Caco-2 (cell line): Measurements from ENCODE around the gene NKAIN2. TPM values are rescaled to one million over a fixed set of nuclear protein-coding genes. Genes with fewer than 3 reads are reported as not detected.

ENCODE experiments used
- BruUV-seq: library from RNA; stranded (reverse); fragments of 400-500 nt; replicated peaks from 2 replicates; lab custom pipeline; 2021; lab: Mats Ljungman, UMichigan
- CTCF ChIA-PET: fragments of 300-600 bp; sonication (Branson Sonifier 250); formaldehyde crosslinking; loops from one replicate; lab custom pipeline; 2022; ENCODE audit warnings: antibody characterized with exemption; lab: Charles Lee
- POLR2A ChIA-PET: fragments of 300-600 bp; sonication (Branson Sonifier 250); formaldehyde crosslinking; loops from one replicate; lab custom pipeline; 2022; ENCODE audit warnings: antibody characterized with exemption; lab: Charles Lee
- DNase-seq, 2 experiments: peaks; one replicate each; pipeline versions ENCODE4 v3.0.0 to v3.0.0-alpha.2; 2020 to 2022
- H3K27me3 ChIP-seq: replicated peaks from 2 replicates; pipeline ENCODE4 v1.6.0; 2011; ENCODE audit warnings: low read length; ENCODE audit not compliant: control insufficient read depth, insufficient read depth
- H3K36me3 ChIP-seq: 2 replicates; pipeline ENCODE4 v1.5.1; 2011; ENCODE audit warnings: low read length; ENCODE audit not compliant: control insufficient read depth, insufficient read depth
- H3K4me1 ChIP-seq: fragments of 250-450 bp; sonication (Bioruptor Pico); 2 replicates; pipeline ENCODE4 v1.5.1; 2020; ENCODE audit warnings: mild to moderate bottlenecking
- H3K4me3 ChIP-seq: 2 replicates; pipeline ENCODE4 v1.5.1; 2011; ENCODE audit warnings: low read depth, mild to moderate bottlenecking, control low read depth, low read length
- H3K9me3 ChIP-seq: fragments of 250-450 bp; sonication (Bioruptor Pico); 2 replicates; pipeline ENCODE4 v1.5.1; 2020; ENCODE audit warnings: mild to moderate bottlenecking, moderate library complexity
- H3K27ac Mint-ChIP-seq: one replicate; pipeline ENCODE4 v1.8.0; 2022; ENCODE audit warnings: mixed read lengths; ENCODE audit not compliant: unreplicated experiment
- H3K27me3 Mint-ChIP-seq: one replicate; pipeline ENCODE4 v1.8.0; 2022; ENCODE audit warnings: mixed read lengths; ENCODE audit not compliant: insufficient read depth, unreplicated experiment
- H3K36me3 Mint-ChIP-seq: one replicate; pipeline ENCODE4 v1.8.0; 2022; ENCODE audit warnings: mild to moderate bottlenecking, mixed read lengths; ENCODE audit not compliant: insufficient read depth, unreplicated experiment
- H3K4me1 Mint-ChIP-seq: one replicate; pipeline ENCODE4 v1.8.0; 2022; ENCODE audit warnings: low read depth, mixed read lengths; ENCODE audit not compliant: unreplicated experiment
- H3K4me3 Mint-ChIP-seq: one replicate; pipeline ENCODE4 v1.8.0; 2022; ENCODE audit warnings: mild to moderate bottlenecking, moderate library complexity, mixed read lengths; ENCODE audit not compliant: unreplicated experiment
- H3K9me3 Mint-ChIP-seq: one replicate; pipeline ENCODE4 v1.8.0; 2022; ENCODE audit warnings: mixed read lengths; ENCODE audit not compliant: unreplicated experiment
- CTCF ChIP-seq, 2 experiments: fragments of 200-600 bp in 1 of 2; IDR thresholded peaks; 1 replicate in 1 of 2; 2 replicates in 1 of 2; pipeline versions ENCODE4 v1.5.1 to v1.8.0; 2011 to 2022; ENCODE audit warnings: antibody characterized with exemption in 1 of 2, control low read depth in 1 of 2, inconsistent platforms in 1 of 2, low read depth in 1 of 2, low read length in 1 of 2, mild to moderate bottlenecking in 1 of 2, moderate library complexity in 1 of 2; ENCODE audit not compliant: insufficient read depth in 1 of 2, severe bottlenecking in 1 of 2, unreplicated experiment in 1 of 2
- intact Hi-C: fragments of 100-400 bp; cut with micrococcal nuclease; formaldehyde crosslinking; loops from one replicate; pipeline ENCODE4 v1.10.0; 2022; ENCODE audit not compliant: unreplicated experiment
- total RNA-seq: library from RNA; stranded (reverse); gene quantifications from 2 replicates; pipeline ENCODE4 v1.2.3, GENCODE V29; 2022

Gene NKAIN2
- total RNA-seq, 1 experiment from 2014 or later: not detected

DNA sequence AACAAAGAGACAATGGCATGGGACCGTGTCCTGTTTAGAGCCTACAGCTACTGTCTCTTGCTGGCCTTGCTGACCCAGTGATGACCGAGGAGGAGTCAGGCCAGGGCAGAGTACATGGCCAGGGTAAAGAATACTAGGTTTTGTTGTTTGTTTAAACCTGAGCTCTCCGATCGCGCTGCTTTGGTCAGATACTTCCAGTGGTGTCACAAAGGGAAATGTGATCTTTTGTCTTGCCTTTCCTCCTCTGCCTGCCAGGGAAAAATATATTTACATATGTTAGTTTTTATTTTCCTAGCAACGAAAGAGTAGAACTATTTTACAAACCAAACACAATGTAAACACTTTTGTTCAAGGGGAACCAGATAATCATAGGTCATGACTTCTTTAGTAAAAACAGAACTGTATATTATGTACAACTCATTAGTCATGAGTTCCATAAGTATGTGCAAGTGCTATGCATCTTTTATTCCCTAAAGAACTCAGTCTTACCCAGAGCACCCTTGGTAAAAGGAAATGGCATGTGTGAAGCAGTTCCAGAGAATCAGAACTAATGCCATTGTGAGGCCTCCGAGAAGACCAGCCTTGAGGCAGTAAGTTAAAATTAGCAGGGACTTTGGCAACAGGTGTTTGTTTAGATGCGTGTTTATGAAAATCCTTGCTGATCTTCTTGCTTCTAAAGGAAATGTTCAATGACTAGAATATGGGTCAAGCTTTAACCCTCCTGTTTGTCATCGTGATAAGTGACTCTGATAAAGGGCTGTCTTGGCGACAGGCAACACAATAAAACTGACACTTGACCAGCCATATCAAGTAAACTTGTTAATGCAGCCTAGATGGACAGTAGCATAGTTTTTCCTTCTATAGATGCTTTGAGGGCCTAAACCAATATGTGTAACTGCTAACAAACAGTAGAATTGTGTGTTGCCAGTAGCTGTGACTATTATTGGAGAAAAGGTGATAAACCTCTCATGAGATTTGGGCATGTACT lies 204.6 kb downstream of the NKAIN2 start:
- no peak for DNase-seq
- H3K36me3 Mint-ChIP-seq: no peaks in the 10 kb centered on the region
- Histone ChIP-seq H3K9me3 (no peaks in the 10 kb centered on the region), H3K4me3 (no peak overlapping the region), H3K27me3 (no peaks in the 10 kb centered on the region), H3K4me1 (no peaks in the 10 kb centered on the region), H3K36me3 (no peaks in the 10 kb centered on the region)
- H3K4me1 Mint-ChIP-seq: no peaks in the 10 kb centered on the region
- POLR2A ChIA-PET: no interaction called here
- no peaks in the 10 kb centered on the region for H3K9me3 Mint-ChIP-seq
- intact Hi-C loops: no loop called here
- TF ChIP-seq CTCF (IDR thresholded peaks at IDR 0.05; ENCODE audit: insufficient read depth in 1 of 2, low read depth in 1 of 2, low read length in 1 of 2, severe bottlenecking in 1 of 2, unreplicated experiment in 1 of 2): no peak
- H3K4me3 Mint-ChIP-seq: no peak overlapping the region
- H3K27me3 Mint-ChIP-seq: no peaks in the 10 kb centered on the region
- BruUV-seq: no TSS peak
- CTCF ChIA-PET: no interaction called here
- no peak overlapping the region for H3K27ac Mint-ChIP-seq

DNA sequence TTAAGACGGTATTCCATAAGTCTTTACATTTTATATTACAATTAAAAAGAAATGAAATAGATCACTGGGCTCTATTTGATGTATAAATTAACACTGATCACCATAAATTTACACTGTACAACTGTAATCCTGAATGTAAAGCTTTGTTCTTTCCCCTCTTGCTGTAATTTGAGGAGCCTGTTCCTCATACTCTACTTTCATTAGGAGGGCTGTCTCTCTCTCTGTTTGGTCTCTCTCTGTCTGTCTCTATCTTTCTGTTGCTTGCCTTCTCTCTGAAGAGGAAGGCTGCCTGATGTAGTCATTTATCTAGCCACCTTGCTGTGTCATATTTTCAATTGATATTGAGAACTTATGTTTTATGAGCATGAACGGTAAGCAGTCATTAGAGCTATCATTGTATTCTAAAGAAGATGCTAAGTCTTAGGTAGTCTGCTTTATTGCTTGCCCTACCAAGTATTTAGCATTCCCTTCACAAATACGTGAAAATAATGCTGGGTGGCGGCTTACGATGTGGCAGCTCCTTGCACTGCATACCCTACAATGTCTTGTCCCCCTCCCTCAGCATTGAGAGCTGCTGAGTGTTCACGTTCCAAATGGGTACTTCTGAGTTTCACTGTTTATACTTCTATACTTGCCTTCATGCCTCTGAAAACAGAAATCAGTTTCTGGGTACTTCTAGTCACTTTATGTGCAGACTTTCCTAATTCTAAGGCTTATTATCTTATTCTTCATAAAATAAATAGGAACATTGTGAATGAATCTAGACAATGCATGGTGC lies 205.5 kb downstream of the NKAIN2 start:
- Mint-ChIP-seq H3K27me3 (no peaks in the 10 kb centered on the region), H3K27ac (no peak overlapping the region), H3K4me3 (no peak overlapping the region), H3K4me1 (no peaks in the 10 kb centered on the region), H3K9me3 (no peaks in the 10 kb centered on the region), H3K36me3 (no peaks in the 10 kb centered on the region)
- Histone ChIP-seq H3K27me3 (no peaks in the 10 kb centered on the region), H3K9me3 (no peaks in the 10 kb centered on the region), H3K4me3 (no peak overlapping the region), H3K36me3 (no peaks in the 10 kb centered on the region), H3K4me1 (no peaks in the 10 kb centered on the region)
- no peak for DNase-seq
- no peak for TF ChIP-seq CTCF (IDR thresholded peaks at IDR 0.05; ENCODE audit: insufficient read depth in 1 of 2, low read depth in 1 of 2, low read length in 1 of 2, severe bottlenecking in 1 of 2, unreplicated experiment in 1 of 2)
- POLR2A ChIA-PET: no interaction called here
- BruUV-seq: no TSS peak
- intact Hi-C loops: no loop called here
- CTCF ChIA-PET: no interaction called here

DNA sequence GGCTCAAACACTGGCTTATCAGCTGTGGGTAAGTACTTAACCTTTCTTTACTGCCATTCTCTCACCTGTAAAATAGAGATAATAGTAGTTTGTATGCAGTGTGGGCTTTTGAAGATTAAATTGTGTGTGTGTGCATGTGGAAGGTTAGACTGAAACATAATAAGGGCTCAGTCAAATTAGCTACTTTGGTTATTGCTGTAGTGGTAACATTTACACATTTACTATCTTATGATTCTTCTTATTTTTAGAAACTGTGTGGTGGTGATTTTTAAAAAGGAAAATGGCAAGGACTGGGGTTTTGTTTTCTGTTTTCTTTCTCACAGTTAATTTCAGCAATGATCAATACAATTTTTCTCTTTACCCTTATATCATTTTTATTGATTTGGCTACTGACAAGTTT lies 206.9 kb downstream of the NKAIN2 start:
- Mint-ChIP-seq H3K4me1 (no peaks in the 10 kb centered on the region), H3K4me3 (no peak overlapping the region), H3K27ac (no peak overlapping the region), H3K9me3 (no peaks in the 10 kb centered on the region), H3K27me3 (no peaks in the 10 kb centered on the region), H3K36me3 (no peaks in the 10 kb centered on the region)
- TF ChIP-seq CTCF (IDR thresholded peaks at IDR 0.05; ENCODE audit: insufficient read depth in 1 of 2, low read depth in 1 of 2, low read length in 1 of 2, severe bottlenecking in 1 of 2, unreplicated experiment in 1 of 2): no peak
- no TSS peak for BruUV-seq
- intact Hi-C loops: no loop called here
- no peak for DNase-seq
- no peaks in the 10 kb centered on the region for H3K4me1 ChIP-seq
- ChIA-PET CTCF (no interaction called here), POLR2A (no interaction called here)
- no peaks in the 10 kb centered on the region for H3K27me3 ChIP-seq
- no peaks in the 10 kb centered on the region for H3K9me3 ChIP-seq
- H3K36me3 ChIP-seq: no peaks in the 10 kb centered on the region
- no peak overlapping the region for H3K4me3 ChIP-seq
